ENCODE data around the gene TCF20. TPM values are rescaled to one million over a fixed set of nuclear protein-coding genes. Genes with fewer than 3 reads are reported as not detected.

The TCF20 gene
- total RNA-seq, 1 donor from 2014 or later = 52.0 TPM

DNA sequence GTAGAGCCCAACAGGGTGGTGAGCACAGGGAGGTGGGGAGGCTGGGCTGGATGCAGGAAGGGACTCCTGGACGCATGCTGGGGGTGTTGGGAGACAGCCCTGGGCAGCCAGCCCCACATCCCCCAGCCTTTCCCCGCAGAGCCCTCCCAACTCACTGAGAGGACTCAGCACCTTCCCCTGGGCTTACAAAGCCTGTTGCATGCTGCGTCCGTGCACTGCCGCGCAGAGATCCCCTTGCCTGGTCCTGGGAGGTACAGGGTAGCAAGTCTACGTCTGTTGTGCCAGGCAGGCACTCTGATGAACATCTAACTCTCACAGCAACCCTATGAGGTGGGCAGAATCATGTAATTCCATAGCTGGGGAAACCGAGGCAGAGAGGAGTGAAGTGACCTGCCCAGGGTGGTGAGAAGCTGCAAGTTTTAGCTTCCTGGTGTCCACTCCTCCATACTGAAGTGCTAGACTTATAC, 33.9 kb upstream of the TCF20 start:
- Mint-ChIP-seq H3K9me3 (no peaks in the 10 kb centered on the region), H3K27ac (no peak overlapping the region), H3K27me3 (peaks cover 3% of the 10 kb centered on the region), H3K4me3 (no peak overlapping the region), H3K36me3 (ENCODE audit: low read depth) (no peaks in the 10 kb centered on the region), H3K4me1 (peaks cover 20% of the 10 kb centered on the region)
- CTCF ChIA-PET = no interaction called here
- intact Hi-C loops (cut with micrococcal nuclease) = no loop called here
- no peak for ATAC-seq (ENCODE audit: low read depth)
- TF ChIP-seq, protein P1, sequence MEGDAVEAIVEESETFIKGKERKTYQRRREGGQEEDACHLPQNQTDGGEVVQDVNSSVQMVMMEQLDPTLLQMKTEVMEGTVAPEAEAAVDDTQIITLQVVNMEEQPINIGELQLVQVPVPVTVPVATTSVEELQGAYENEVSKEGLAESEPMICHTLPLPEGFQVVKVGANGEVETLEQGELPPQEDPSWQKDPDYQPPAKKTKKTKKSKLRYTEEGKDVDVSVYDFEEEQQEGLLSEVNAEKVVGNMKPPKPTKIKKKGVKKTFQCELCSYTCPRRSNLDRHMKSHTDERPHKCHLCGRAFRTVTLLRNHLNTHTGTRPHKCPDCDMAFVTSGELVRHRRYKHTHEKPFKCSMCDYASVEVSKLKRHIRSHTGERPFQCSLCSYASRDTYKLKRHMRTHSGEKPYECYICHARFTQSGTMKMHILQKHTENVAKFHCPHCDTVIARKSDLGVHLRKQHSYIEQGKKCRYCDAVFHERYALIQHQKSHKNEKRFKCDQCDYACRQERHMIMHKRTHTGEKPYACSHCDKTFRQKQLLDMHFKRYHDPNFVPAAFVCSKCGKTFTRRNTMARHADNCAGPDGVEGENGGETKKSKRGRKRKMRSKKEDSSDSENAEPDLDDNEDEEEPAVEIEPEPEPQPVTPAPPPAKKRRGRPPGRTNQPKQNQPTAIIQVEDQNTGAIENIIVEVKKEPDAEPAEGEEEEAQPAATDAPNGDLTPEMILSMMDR (IDR thresholded peaks at IDR 0.05) = no peak
- POLR2A ChIA-PET = interaction anchor here (0.6 kb wide), 1 partner anchor 111 kb away, joined by 10 read pairs; no protein-coding TSS in a partner anchor
- no peak for DNase-seq

DNA sequence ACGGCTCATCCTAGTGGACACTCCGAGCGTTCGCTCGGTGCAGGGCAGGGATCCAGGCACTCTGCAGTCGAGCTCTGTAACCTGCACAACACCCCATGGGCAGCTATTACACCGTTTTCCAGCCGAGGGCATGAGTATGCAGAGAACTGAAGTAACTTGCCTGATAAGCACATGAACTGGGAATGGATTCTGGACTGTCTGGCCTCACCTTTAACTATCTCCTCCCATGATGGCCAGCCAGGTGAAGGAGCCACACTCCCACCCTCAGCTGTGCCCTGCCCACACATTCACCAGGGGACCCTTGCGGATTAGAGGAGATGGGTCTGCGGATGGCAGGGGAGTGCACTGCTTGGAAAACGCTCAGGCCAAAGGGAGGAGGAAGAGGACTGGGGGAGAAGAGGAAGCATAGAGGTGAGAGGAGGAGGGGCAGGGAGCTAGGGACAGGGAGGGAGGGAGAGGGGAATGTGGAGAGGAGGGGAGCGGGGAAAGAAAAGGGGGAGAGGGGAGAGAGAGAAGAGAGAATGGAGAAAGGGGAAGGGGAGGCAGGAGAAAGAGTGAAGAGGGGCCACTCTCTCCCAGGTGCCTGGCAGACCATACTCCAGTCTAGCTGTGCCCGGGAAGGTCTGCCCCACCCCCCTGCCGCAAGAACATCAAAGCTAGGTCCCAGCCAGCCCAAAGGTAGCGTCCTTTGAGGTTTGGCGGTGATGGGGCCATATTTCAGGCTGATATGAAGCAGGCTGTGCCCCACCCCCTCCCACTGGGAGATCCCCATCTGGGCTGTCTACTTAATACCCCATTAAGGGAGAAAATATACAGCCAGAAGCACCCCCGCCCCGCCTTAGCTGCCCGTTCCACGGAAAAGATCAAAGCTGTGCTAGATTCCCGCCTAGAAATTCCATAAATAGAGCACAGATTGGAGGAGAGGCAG, 33.2 kb upstream of the TCF20 start:
- no peak overlapping the region for H3K4me3 Mint-ChIP-seq
- peak overlapping the region; percentile 16 for H3K27ac Mint-ChIP-seq
- ATAC-seq (ENCODE audit: low read depth) (no peak), DNase-seq (no peak)
- ChIA-PET POLR2A (interaction anchor here (0.6 to 0.7 kb wide), 2 partner anchors 29 to 112 kb away, joined by 3 to 10 read pairs; no protein-coding TSS in a partner anchor), CTCF (no interaction called here)
- H3K4me1 Mint-ChIP-seq = peaks cover 27% of the 10 kb centered on the region
- no peaks in the 10 kb centered on the region for H3K36me3 Mint-ChIP-seq (ENCODE audit: low read depth)
- intact Hi-C loops (cut with micrococcal nuclease) = no loop called here
- H3K9me3 Mint-ChIP-seq = no peaks in the 10 kb centered on the region
- TF ChIP-seq, protein P1 (IDR thresholded peaks at IDR 0.05) = no peak
- H3K27me3 Mint-ChIP-seq = peaks cover 3% of the 10 kb centered on the region

GRCh38 chr22:42301742-42302102, 31.3 kb upstream of the TCF20 start:
- no peak for ATAC-seq (ENCODE audit: low read depth)
- no peaks in the 10 kb centered on the region for H3K36me3 Mint-ChIP-seq (ENCODE audit: low read depth)
- peaks cover 3% of the 10 kb centered on the region for H3K27me3 Mint-ChIP-seq
- TF ChIP-seq, protein P1 (IDR thresholded peaks at IDR 0.05) = no peak
- ChIA-PET POLR2A (no interaction called here), CTCF (no interaction called here)
- H3K4me3 Mint-ChIP-seq = no peak overlapping the region
- no peak overlapping the region for H3K27ac Mint-ChIP-seq
- intact Hi-C loops (cut with micrococcal nuclease) = no loop called here
- DNase-seq = no peak
- H3K9me3 Mint-ChIP-seq = no peaks in the 10 kb centered on the region
- H3K4me1 Mint-ChIP-seq = peaks cover 45% of the 10 kb centered on the region

GRCh38 chr22:42301077-42301741, 30.8 kb upstream of the TCF20 start:
- no peak for ATAC-seq (ENCODE audit: low read depth)
- peaks cover 48% of the 10 kb centered on the region for H3K4me1 Mint-ChIP-seq
- H3K4me3 Mint-ChIP-seq = peak overlapping the region; percentile 81
- H3K27ac Mint-ChIP-seq = peak overlapping the region; percentile 88
- POLR2A ChIA-PET = interaction anchor here (1.0 kb wide), 1 partner anchor 222 kb away, joined by 3 read pairs; the partner anchor contains the start of gene SMDT1
- intact Hi-C loops (cut with micrococcal nuclease) = no loop called here
- H3K9me3 Mint-ChIP-seq = no peaks in the 10 kb centered on the region
- H3K36me3 Mint-ChIP-seq (ENCODE audit: low read depth) = no peaks in the 10 kb centered on the region
- H3K27me3 Mint-ChIP-seq = peaks cover 3% of the 10 kb centered on the region
- CTCF ChIA-PET = no interaction called here
- TF ChIP-seq, protein P1 (IDR thresholded peaks at IDR 0.05) = no peak
- no peak for DNase-seq

Measured in activated B cell treated with CpG ODN at 0.5 μM for 24 hours (primary cell).